Upper lobe of left lung (tissue), 4 donors: Measurements from ENCODE around the gene GPATCH11.

Experiments used
- CTCF ChIP-seq, 6 experiments: fragments of 450-650 bp in 4 of 6; fragments of 200-600 bp in 2 of 6; sonication (generic) in 2 of 6; IDR thresholded peaks; one replicate each; pipeline ENCODE4 v1.5.1; 2016 to 2019; ENCODE audit warnings: antibody characterized with exemption in 6 of 6
- EP300 ChIP-seq, 4 donors: sonication (generic); formaldehyde crosslinking; IDR thresholded peaks; one replicate each; pipeline ENCODE4 v1.5.1; 2017; ENCODE audit warnings: antibody characterized with exemption in 4 of 4, control low read depth in 2 of 4
- POLR2A ChIP-seq, 4 donors: fragments of 450-650 bp; IDR thresholded peaks; one replicate each; pipeline ENCODE4 v1.5.1; 2016 to 2017; ENCODE audit warnings: antibody characterized with exemption in 4 of 4, mild to moderate bottlenecking in 2 of 4
- POLR2AphosphoS5 ChIP-seq, 2 donors: sonication (generic); formaldehyde crosslinking; IDR thresholded peaks; one replicate each; pipeline ENCODE4 v1.5.1; 2017; ENCODE audit warnings: antibody characterized with exemption in 2 of 2

- TF ChIP-seq CTCF (IDR thresholded peaks at IDR 0.05) (no peak), POLR2A (IDR thresholded peaks at IDR 0.05) (no peak), POLR2AphosphoS5 (IDR thresholded peaks at IDR 0.05) (no peak), EP300 (IDR thresholded peaks at IDR 0.05) (no peak)
Observed at GRCh38 chr2:37132914-37133313, 48.6 kb downstream of the GPATCH11 start.
